Subcutaneous adipose tissue (tissue), 4 donors: ENCODE results near the gene FBXO2. TPM values are rescaled to one million over a fixed set of nuclear protein-coding genes. Genes with fewer than 3 reads are reported as not detected.

Experiments
- CTCF ChIP-seq: fragments of 450-650 bp; IDR thresholded peaks from one replicate; pipeline ENCODE4 v1.5.1; 2016; ENCODE audit warnings: low read depth, mild to moderate bottlenecking, control low read depth, antibody characterized with exemption, moderate library complexity
- total RNA-seq, 4 donors: library from RNA; depleted of rRNA; stranded (reverse); fragments of >200 nt; gene quantifications; one replicate each; pipeline ENCODE4 v1.1.0, GENCODE V29; 2016

Gene FBXO2
- total RNA-seq, 4 donors from 2014 or later: 0.22 to 0.51 TPM; not detected in 2

- TF ChIP-seq CTCF: no peak
Measured at GRCh38 chr1:11598461-11598860, 55.8 kb downstream of the FBXO2 start.

Other genes starting within 250 kb of the FBXO2 start
- gene DISP3, start 175.3 kb downstream of the FBXO2 start, total RNA-seq: not detected
- gene FBXO44, start 448 bp upstream of the FBXO2 start, total RNA-seq: 10 to 100 TPM in 1 of 4 donors, 1 to 10 TPM in 3; 6.2 to 13.1 (median 7.8) TPM
- 10 to 100 TPM in 3 of 4 donors, 1 to 10 TPM in 1; 8.2 to 16.6 (median 13.5) TPM for gene FBXO6, start 9.8 kb upstream of the FBXO2 start, total RNA-seq
- gene MAD2L2, start 26.7 kb upstream of the FBXO2 start, total RNA-seq: 10 to 100 TPM; 20.5 to 44.5 (median 25.8) TPM
- gene DRAXIN, start 37.3 kb upstream of the FBXO2 start, total RNA-seq: under 1 TPM in 1 of 4 donors, not detected in 3; 0.17 TPM
- gene AGTRAP, start 81.7 kb upstream of the FBXO2 start, total RNA-seq: 10 to 100 TPM; 22.0 to 82.3 (median 58.3) TPM
- gene C1orf167, start 107.8 kb upstream of the FBXO2 start, total RNA-seq: 1 to 10 TPM in 1 of 4 donors, under 1 TPM in 1, not detected in 2; 0.17 to 3.9 TPM
- gene MTHFR, start 151.5 kb upstream of the FBXO2 start, total RNA-seq: 10 to 100 TPM; 13.4 to 38.8 (median 27.7) TPM
- gene CLCN6, start 151.8 kb upstream of the FBXO2 start, total RNA-seq: 10 to 100 TPM; 14.4 to 21.2 (median 20.5) TPM
- gene NPPA, start 193.4 kb upstream of the FBXO2 start, total RNA-seq: not detected
- not detected for gene NPPB, start 204.5 kb upstream of the FBXO2 start, total RNA-seq